ENCODE results near the gene SLC7A5. TPM values are rescaled to one million over a fixed set of nuclear protein-coding genes. Genes with fewer than 3 reads are reported as not detected.
"Not testable (repeated sequence)": the region's sequence is repeated elsewhere in the genome, so short reads cannot be mapped to it uniquely, and the experiment has no call there.

SLC7A5 gene
- total and polyA plus RNA-seq, 2 of the 4 experiments (the other 2 are of a cell fraction) = 11.3 to 101 TPM

- H3K9me3 ChIP-seq (ENCODE audit: control insufficient read depth, insufficient read depth, low read length); BruUV-seq (replicated peaks); in situ Hi-C loops (cut with MboI; ENCODE audit: low sequenced_read_pairs); H3K4me3 ChIP-seq (ENCODE audit: insufficient read depth, low read depth, low read length); H3K36me3 ChIP-seq (ENCODE audit: control insufficient read depth, insufficient read depth, low read length); dilution Hi-C loops (cut with HindIII; ENCODE audit: low sequenced_read_pairs, unreplicated experiment); H3K9me1 ChIP-seq (ENCODE audit: insufficient read depth, low read length); H3K27me3 ChIP-seq (ENCODE audit: control insufficient read depth, insufficient read depth, low read length); H3K4me2 ChIP-seq (ENCODE audit: low read depth, low read length): not testable (repeated sequence)
- TF ChIP-seq MAZ (IDR thresholded peaks at IDR 0.05; ENCODE audit: borderline replicate concordance, low read depth, low read length) (peak; percentile 78; the same call in 1 of the 2 replicates), CEBPB (IDR thresholded peaks at IDR 0.05; ENCODE audit: low read depth, low read length) (peak; percentile 53), BHLHE40 (IDR thresholded peaks at IDR 0.05; ENCODE audit: low read depth, low read length) (peak; percentile 23; the same call in 1 of the 2 replicates)
- H4K5ac ChIP-seq (ENCODE audit: low read depth, low read length) = peak overlapping the region; percentile 83
- peak; percentile 42 for ATAC-seq (ENCODE audit: low read depth)
- peak overlapping the region; percentile 92 for H2AK5ac ChIP-seq (ENCODE audit: low read depth, low read length)
- H3K18ac ChIP-seq (ENCODE audit: low read depth, low read length) = peak overlapping the region; percentile 56
- peaks cover 35% of the 10 kb centered on the region for H4K20me1 ChIP-seq (ENCODE audit: insufficient read depth, low read length)
- H3K23ac ChIP-seq (ENCODE audit: low read depth, low read length) = peak overlapping the region; percentile 57
- WGBS, 2 experiments (ENCODE audit: extremely low coverage in 2 of 2, insufficient read length in 1 of 2) = 48% methylated on average over 7 of the region's 24 CpGs; no CpG with 5 or more reads in 1 of the 2 experiments
- peaks cover 16% of the 10 kb centered on the region for H3K4me1 ChIP-seq (ENCODE audit: control insufficient read depth, insufficient read depth, low read length)
- H2BK120ac ChIP-seq (ENCODE audit: low read depth, low read length) = peak overlapping the region; percentile 91
- peaks cover 0 to 28% of the 10 kb centered on the region in 2 experiments; a peak in 2 of 4 replicates for H3K79me1 ChIP-seq (ENCODE audit: low read depth in 1 of 2, low read length in 2 of 2)
- peak overlapping the region; percentile 82 for H2BK5ac ChIP-seq (ENCODE audit: low read depth, low read length, poor library complexity, severe bottlenecking)
- H3K14ac ChIP-seq (replicated peaks; ENCODE audit: low read depth, low read length) = peak overlapping the region; percentile 13
- peak overlapping the region; percentile 91 for H3K4ac ChIP-seq (ENCODE audit: low read depth, low read length)
- H4K8ac ChIP-seq (ENCODE audit: low read depth in 2 of 2, low read length in 2 of 2) = peak overlapping the region; percentile 32 to 89; a peak in 3 of 4 replicates
- intact Hi-C loops (cut with micrococcal nuclease) = loop anchor here (1.0 to 2.0 kb wide), 3 partner anchors 20 to 91 kb away; no protein-coding TSS in a partner anchor
- H2AFZ ChIP-seq (replicated peaks; ENCODE audit: low read length, poor library complexity) = peak overlapping the region; percentile 72
- peak; percentile 85 for DNase-seq
- ChIA-PET CTCF (interaction anchor here (0.6 to 2.3 kb wide), 10 partner anchors 12 to 125 kb away, joined by 3 to 56 read pairs (median 4); no protein-coding TSS in a partner anchor), POLR2A (ENCODE audit: unreplicated experiment) (interaction anchor here (1.6 kb wide), 1 partner anchor 92 kb away, joined by 7 read pairs; no protein-coding TSS in a partner anchor)
- H2AK9ac ChIP-seq (replicated peaks; ENCODE audit: low read depth, low read length, poor library complexity) = peak overlapping the region; percentile 60
- H2BK15ac ChIP-seq (ENCODE audit: low read depth, low read length) = peak overlapping the region; percentile 86; the same call in 2 of the 3 replicates
- peak overlapping the region; percentile 67; the same call in 1 of the 2 replicates for H3K56ac ChIP-seq (ENCODE audit: extremely low read depth, insufficient read depth, low read length)
- peak overlapping the region; percentile 91 for H2BK20ac ChIP-seq (ENCODE audit: low read depth, low read length)
- H3K27ac ChIP-seq (ENCODE audit: insufficient read depth, low read length) = peak overlapping the region; percentile 74
- H3K9ac ChIP-seq (ENCODE audit: low read depth, low read length) = peak overlapping the region; percentile 62; the same call in 1 of the 2 replicates
- H4K91ac ChIP-seq (ENCODE audit: insufficient read depth, low read depth, low read length) = peak overlapping the region; percentile 97
Observed at GRCh38 chr16:87870418-87871291, 1.3 kb upstream of the SLC7A5 start.

GRCh38 chr16:87869879-87870417 lies 641 bp upstream of the SLC7A5 start:
- H3K4ac ChIP-seq (ENCODE audit: low read depth, low read length) = peak overlapping the region; percentile 83
- H2AK5ac ChIP-seq (ENCODE audit: low read depth, low read length) = peak overlapping the region; percentile 59
- WGBS, 2 experiments (ENCODE audit: extremely low coverage in 2 of 2, insufficient read length in 1 of 2) = no CpG with 5 or more reads among the region's 18 CpGs
- H3K56ac ChIP-seq (ENCODE audit: extremely low read depth, insufficient read depth, low read length); H3K27me3 ChIP-seq (ENCODE audit: control insufficient read depth, insufficient read depth, low read length); DNase-seq; dilution Hi-C loops (cut with HindIII; ENCODE audit: low sequenced_read_pairs, unreplicated experiment); H2AK9ac ChIP-seq (replicated peaks; ENCODE audit: low read depth, low read length, poor library complexity); H3K9me3 ChIP-seq (ENCODE audit: control insufficient read depth, insufficient read depth, low read length); H3K14ac ChIP-seq (replicated peaks; ENCODE audit: low read depth, low read length); H3K4me3 ChIP-seq (ENCODE audit: insufficient read depth, low read depth, low read length); H3K9ac ChIP-seq (ENCODE audit: low read depth, low read length); H2AFZ ChIP-seq (replicated peaks; ENCODE audit: low read length, poor library complexity); in situ Hi-C loops (cut with MboI; ENCODE audit: low sequenced_read_pairs); H3K36me3 ChIP-seq (ENCODE audit: control insufficient read depth, insufficient read depth, low read length); BruUV-seq (replicated peaks); H3K4me2 ChIP-seq (ENCODE audit: low read depth, low read length); H3K23ac ChIP-seq (ENCODE audit: low read depth, low read length); ATAC-seq (ENCODE audit: low read depth): not testable (repeated sequence)
- H4K8ac ChIP-seq (ENCODE audit: low read depth in 2 of 2, low read length in 2 of 2) = peak overlapping the region; percentile 32 to 89; a peak in 2 of 4 replicates
- peaks cover 12% of the 10 kb centered on the region for H3K9me1 ChIP-seq (ENCODE audit: insufficient read depth, low read length)
- CTCF ChIA-PET = interaction anchor here (0.8 to 2.3 kb wide), 4 partner anchors 20 to 91 kb away, joined by 3 to 56 read pairs (median 8); no protein-coding TSS in a partner anchor
- H3K27ac ChIP-seq (ENCODE audit: insufficient read depth, low read length) = peak overlapping the region; percentile 55
- H4K20me1 ChIP-seq (ENCODE audit: insufficient read depth, low read length) = peaks cover 42% of the 10 kb centered on the region
- intact Hi-C loops (cut with micrococcal nuclease) = loop anchor here (2.0 kb wide), 1 partner anchor 39 kb away; no protein-coding TSS in a partner anchor
- 0 out of 2 replicates have a peak overlapping the region, but pooled peaks have one; percentile 73 for H4K5ac ChIP-seq (ENCODE audit: low read depth, low read length)
- POLR2A ChIA-PET (ENCODE audit: unreplicated experiment) = interaction anchor here (0.6 kb wide), 1 partner anchor 79 kb away, joined by 3 read pairs; no protein-coding TSS in a partner anchor
- peak overlapping the region; percentile 68 for H2BK120ac ChIP-seq (ENCODE audit: low read depth, low read length)
- peak overlapping the region; percentile 32 for H2BK20ac ChIP-seq (ENCODE audit: low read depth, low read length)
- peak overlapping the region; percentile 45; the same call in 1 of the 2 replicates for H3K18ac ChIP-seq (ENCODE audit: low read depth, low read length)
- peaks cover 17% of the 10 kb centered on the region for H3K4me1 ChIP-seq (ENCODE audit: control insufficient read depth, insufficient read depth, low read length)
- H2BK5ac ChIP-seq (ENCODE audit: low read depth, low read length, poor library complexity, severe bottlenecking) = peak overlapping the region; percentile 82
- H3K79me1 ChIP-seq (ENCODE audit: low read depth in 1 of 2, low read length in 2 of 2) = peaks cover 0 to 35% of the 10 kb centered on the region in 2 experiments; a peak in 2 of 4 replicates
- H2BK15ac ChIP-seq (ENCODE audit: low read depth, low read length) = peak overlapping the region; percentile 86; the same call in 1 of the 3 replicates
- peak overlapping the region; percentile 84 for H4K91ac ChIP-seq (ENCODE audit: insufficient read depth, low read depth, low read length)
